Esophagus mucosa (tissue), 1 donor: ENCODE measurements around the gene DCST1. TPM values are rescaled to one million over a fixed set of nuclear protein-coding genes. Genes with fewer than 3 reads are reported as not detected.
A peak's percentile ranks its signal among the peaks of the same experiment; 100 is the strongest.

Experiments
- ATAC-seq: fragments of 200-7000 bp; cut with Tn5 transposase; one replicate; pipeline ENCODE4 v1.9.1; 2020
- total RNA-seq: library from RNA; stranded (reverse); gene quantifications from one replicate; pipeline ENCODE4 v1.2.4, GENCODE V29; 2023
- donor health status: DM: yes; HTN: yes; CAD: no.

Gene DCST1
- total RNA-seq, 1 donor from 2014 or later: 0.32 TPM

DNA sequence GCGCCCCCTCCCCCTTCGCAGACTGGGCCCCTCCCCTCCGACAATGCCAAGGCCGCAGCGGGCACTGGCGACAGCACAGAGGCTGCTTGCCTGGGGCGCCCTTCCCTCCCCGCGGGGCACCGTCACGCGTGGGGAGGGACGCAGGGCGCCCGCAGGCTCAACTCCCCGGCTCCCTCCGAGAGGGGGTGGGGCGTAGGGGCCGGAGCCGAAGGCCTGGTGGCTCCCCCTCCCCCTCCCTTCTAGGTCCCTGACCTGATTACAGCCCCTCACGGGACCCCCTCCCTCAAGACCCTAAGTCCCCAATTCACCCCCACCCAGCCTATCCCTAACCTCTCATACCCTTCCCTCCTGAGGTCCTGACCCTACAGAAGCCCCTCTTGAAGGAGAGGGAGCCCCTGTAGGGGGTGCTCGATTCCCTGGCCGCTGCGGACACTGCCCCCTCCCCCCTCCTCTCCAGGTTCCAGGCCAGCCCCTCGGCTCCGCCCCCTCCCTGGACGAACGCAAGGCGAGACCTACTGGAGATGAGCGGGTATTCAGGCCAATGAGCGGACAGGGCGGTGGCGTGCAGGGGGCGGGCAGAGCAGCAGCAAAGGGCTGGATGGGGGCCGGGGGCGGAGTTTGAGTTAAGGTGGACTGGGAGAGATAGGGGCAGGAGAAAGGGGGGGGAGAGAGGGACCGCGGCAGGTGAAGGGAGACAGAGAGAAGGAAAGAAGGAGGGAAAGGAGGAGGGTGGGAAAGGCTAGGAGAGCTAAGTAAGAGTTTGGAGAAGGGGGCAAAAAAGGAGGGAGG is 31.8 kb upstream of the DCST1 start:
- peak; percentile 82 for ATAC-seq

DNA sequence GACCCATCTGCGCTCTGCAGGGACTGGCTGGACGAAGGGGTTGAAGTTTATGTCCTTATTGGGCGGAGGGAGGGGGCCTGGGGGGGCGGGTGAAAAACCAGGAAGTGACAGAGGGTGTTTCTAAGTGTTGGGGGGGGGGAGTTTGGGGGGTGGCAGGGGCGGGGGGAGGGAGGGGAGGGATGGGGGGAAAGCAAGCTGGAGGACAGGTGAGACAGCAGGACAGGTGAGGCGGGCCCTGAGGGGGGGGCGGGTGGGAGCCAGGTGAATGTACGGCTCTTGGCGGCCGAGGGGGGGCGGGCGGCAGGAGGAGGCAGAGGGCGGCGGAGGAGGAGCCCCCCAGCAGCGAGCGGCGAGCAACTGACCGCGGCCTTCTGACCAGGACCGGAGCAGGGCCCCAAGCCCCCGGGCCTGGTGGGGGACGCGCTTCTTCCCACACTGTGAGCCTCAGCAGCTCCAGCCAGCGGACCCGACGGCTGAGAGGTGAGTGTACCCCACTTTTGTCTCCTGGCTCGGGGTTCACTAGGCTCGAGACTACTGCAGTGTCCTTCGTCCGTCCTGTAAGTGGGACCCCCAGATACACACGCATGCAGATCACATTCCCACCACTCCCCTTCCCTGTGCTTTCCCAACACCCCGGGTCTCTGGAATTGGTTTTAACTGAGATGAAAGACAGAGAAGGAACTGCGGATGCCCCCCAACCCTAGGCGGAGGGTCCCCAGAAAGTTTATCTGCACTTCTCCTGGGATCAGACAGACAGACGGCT is 31.0 kb upstream of the DCST1 start, which contains the start of gene ZBTB7B:
ZBTB7B (plus strand) TSS at position 339 of the 763 bp plus-strand sequence. CDS start 11,859 bp downstream, outside the sequence.
- ATAC-seq: no peak

- no peak for ATAC-seq
Observed at GRCh38 chr1:155003227-155003765, 30.3 kb upstream of the DCST1 start.

DNA sequence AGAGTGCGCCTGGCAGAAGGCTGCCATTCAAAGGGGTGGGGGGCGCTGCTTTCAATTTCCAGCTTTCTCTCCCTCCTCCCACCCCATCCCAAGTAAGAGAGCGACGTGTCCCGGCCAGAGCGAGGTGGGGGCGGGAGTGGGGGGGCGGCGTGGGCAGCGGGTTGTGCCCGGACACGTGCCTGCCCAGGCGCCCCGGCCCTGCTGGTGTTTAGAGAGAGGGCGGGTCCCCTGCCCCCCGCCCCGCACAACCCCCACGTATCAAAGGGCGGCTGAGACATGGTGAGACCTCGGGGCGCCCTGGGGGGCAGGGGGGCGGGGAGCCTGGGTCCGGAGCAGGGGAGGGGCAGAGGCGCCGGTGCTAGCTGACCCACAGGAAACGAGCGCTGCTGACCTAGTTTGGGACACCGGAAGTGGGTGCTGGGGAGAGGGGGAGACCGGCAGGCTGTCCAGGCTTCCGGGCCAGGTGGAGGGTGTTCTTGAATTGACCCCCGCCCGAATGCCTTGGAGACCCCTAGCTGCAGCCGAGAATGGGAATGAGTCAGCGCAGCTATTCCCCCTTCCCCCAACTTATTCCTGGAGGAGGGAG is 29.8 kb upstream of the DCST1 start:
- ATAC-seq: no peak

DNA sequence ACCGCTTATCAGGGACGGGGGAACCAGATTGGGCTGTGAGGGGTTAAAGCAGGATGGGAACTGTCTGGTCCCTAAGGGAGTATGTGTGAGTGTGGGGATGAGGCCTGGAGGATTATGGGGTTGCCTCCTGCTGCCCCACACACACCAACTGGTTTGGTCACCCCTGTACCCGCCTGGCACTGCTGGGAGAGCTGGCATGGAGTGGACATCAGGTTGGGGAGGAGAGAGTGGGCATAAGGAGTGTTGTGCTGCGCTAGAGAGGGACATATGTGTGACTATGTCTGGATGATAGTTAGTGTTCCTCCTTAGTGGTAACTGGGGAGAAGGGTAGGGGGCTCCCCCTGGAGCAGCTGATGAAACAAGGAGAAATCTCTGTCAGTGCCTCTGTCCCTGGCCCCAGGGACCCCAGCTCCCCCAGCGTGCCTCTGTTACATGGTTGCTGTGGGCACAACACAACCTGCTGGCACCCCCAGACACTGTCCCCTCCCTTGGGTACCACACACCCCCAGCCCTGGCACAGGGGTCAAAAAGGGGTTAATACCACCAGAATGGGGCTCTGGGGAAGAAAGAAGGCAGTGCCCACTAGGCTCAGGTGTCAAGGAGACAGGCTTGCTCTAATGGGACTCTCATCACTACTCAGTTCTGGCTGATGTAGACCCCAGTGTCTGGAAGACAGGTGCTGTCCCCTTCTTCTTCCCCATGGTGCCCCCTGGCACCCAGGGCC is 29.1 kb upstream of the DCST1 start:
- ATAC-seq: no peak

- ATAC-seq: no peak
Observed at GRCh38 chr1:155005076-155006011, 28.3 kb upstream of the DCST1 start.

GRCh38 chr1:155006601-155007101 is 27.0 kb upstream of the DCST1 start:
- ATAC-seq: no peak

GRCh38 chr1:155007251-155007828 is 26.3 kb upstream of the DCST1 start:
- no peak for ATAC-seq

DNA sequence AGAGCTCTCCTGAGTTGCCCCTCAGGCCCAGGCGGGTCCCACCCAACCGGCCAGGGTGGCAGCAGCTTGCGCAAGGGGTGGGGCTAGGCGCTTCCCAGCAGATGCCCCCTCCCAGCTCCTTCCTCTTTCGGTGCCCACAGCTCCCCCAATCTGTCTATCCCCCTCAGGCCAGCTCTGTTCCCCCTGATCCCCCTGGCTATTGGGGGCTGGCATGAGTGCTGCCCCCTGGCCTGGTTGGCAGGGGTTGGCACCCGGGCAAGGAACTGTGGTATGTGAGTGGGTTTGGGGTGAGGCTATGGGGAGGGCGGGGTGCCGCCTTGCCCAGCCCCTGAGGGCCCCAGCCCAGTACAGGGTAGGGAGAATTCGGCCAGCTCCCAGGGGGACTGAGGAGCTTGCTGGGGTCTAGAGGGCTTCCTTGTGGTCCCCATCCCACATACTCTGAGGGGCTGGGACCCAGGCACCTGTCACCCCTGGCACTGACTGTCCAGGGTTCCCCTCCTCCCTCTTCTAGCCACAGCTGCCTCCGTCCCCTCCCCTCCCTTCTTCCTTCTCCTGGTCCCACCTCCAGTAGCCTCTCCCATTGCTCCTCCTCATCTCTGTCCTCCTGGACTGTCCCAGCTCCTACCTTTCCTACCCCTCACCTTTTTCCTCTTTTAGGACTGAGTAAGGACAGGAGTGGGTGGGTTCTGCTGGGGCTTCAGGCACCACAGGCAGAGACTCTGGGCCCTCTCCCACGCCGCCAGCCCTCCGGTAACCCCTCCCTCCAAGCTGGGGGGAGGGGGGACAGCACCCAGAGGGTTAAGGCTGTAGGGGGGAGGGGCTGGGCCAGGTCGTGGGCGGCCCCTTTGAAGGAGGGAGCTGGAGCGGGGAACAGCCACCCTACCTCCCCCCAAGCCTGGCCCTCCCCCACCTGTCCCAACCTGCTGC is 25.3 kb upstream of the DCST1 start:
- peak; percentile 27 for ATAC-seq

- no peak for ATAC-seq
Observed at GRCh38 chr1:155009221-155009711, 24.4 kb upstream of the DCST1 start.

DNA sequence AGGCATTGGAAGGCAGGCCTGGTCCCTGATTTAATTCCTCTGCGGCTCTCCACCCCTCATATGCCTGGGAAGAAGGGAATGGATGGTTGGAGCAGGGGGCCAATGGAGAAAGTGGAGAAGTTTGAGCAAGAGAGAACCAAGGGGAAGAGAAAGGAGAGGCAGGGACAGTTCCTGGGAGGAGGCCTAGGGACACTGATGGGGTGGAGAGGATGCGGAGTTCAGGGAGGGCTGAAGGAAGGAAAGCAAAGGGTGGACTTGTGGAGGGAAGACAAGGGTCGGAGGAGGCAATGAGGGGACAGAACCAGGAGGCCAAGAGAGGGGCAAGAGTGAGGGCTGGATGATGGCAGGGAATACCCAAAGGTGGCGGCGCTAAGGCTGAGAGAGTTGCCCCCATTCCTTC is 23.9 kb upstream of the DCST1 start:
- ATAC-seq: no peak

DNA sequence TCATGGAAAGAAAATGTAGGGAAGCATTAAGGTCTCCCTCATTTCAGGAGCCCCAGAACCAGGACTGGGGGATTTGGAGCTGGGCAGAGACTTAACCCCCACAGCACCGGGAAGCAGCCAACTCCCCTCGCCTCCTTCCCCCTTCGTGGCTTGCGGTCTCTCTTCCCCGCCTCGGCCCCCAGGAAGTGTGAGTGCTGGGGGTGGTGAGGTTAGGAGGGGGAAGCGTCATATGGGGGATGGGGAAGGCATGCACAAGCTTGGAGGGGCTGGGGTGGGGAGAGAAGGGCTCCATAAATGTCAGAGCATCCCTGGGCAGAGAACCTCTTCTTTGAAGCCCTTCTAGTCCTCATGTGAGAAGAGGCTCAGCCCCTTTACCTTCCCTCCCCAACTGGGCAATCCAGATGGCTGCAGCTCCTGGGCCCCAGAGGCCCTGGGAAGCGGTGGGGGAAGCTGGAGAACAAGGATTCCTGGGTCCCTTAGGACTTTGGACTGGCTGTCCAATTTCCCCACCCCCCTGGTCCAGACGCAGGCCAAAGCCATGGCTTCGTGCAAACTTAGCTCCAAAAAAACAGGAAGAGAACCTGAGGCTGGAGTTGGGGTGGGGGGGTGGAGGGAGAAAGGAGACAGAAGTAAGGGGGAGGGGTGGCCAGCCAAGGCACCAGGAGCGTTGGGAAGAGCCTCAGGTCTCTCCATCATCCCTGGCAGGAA is 23.3 kb upstream of the DCST1 start:
- ATAC-seq: no peak

DNA sequence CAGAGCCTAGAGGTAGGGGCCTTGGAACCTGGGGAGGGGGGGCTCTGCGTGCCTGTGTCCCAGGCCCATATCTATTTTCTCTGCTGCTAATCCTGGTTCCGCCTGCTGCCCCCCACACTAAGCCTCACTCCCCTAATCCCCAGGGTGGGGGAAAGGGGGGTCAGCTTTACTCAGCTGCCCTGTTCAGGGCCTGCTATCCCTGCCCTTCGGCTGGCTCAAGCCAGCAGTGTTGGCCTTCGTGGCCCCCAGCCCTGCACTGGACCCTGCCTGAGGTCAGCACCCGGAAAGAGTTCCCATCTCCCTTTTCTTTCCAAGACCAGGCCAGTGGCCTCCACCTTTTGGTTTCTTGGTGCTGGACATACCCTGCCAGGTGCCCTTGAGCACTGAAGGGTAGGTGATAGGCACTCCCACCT is 22.6 kb upstream of the DCST1 start:
- ATAC-seq: no peak

DNA sequence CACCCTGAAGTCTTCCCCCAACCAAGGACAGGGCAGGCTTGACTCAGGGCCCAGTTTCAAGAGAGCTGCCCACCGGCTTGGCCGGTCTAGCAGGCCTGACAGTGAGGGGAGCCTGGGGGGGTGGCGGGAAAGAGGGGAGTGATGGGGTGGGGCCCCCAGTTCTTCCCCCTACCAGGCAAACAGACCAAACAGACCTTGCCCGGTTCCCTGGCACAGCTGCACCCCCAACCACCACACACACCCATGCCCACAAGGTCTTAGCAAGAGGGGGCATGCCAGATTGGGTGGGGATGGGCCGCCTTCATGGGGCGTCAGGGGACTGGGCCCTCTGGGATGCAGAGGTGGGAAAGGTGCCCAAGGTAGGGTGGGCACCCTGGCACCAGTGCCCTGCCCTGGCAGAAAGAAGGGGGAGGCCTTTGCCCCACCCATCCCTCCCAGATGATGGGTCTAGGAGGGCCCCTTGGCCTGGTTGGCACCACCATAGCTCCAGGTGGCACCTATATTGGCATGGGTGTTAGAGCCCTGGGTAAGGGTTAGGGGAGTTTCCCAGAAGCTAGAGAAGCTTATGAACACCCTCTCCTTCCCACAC is 22.1 kb upstream of the DCST1 start:
- ATAC-seq: peak; percentile 31

DNA sequence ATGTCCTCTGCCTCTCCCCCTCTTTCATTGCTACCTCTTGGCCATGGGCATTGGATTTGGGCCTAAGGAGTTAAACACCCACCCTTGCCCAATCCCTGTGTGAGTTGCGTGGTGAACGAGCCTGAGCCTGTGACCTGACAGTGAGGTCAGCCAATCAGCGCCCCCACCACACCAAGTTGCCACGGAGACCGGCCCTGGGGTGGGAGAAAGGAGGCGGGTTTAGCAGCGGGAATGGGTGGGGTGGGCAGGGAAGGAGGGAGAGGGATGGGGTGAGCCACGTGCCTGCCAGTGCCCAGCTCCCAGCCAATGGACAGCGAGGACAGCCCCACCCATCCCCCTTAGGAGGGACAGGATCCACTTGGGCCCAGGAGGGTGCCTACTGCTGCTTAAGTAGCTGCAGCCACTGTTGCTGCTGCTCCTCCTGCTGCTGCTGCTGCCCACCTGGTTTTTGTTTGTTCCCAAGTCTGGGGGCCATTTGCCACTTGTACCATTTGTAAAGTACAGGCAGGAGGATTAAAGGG is 21.5 kb upstream of the DCST1 start:
- peak; percentile 68 for ATAC-seq

GRCh38 chr1:155012776-155013602 is 20.6 kb upstream of the DCST1 start:
- no peak for ATAC-seq

DNA sequence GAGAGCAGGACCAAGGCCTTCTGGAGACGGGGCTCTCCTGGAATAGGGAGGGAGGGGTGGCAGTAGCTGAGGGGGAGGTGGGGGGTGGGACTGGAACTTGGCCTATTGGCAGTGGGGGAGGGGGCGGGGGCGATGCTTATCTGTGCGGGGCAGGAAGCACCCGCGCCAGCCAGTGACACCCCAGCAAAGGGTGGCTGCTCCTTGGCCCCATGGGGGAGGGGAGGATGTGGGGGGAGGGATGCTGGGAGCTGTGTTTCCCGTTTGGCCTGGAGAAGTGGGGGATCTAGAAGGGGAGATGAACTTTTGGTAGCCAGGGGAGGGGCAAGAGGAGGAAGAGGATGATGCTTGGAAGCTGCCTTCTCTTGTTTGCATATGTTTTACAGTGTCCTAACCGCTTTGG is 20.0 kb upstream of the DCST1 start:
- ATAC-seq: no peak
